GM12878 (cell line): ENCODE measurements around the gene CHST15. TPM values are rescaled to one million over a fixed set of nuclear protein-coding genes. Genes with fewer than 3 reads are reported as not detected.

Experiments used
- ATAC-seq: fragments of 200-7000 bp; cut with Tn5 transposase; 3 replicates; pipeline ENCODE4 v1.9.1; 2020; ENCODE audit warnings: mild to moderate bottlenecking, moderate library complexity
- BruUV-seq: library from RNA; stranded (reverse); fragments of 400-500 nt; replicated peaks from 2 replicates; lab custom pipeline; 2021; lab: Mats Ljungman, UMichigan
- CTCF ChIA-PET: fragments of 300-600 bp; sonication (Branson Sonifier 250); formaldehyde crosslinking; extraction: SDS; loops from one replicate; lab custom pipeline; 2021; ENCODE audit warnings: inconsistent platforms; lab: Yijun Ruan, JAX
- POLR2A ChIA-PET: fragments of 350-600 bp; formaldehyde crosslinking; extraction: SDS; loops from one replicate; lab custom pipeline; 2021; ENCODE audit warnings: inconsistent platforms; lab: Charles Lee
- RAD21 ChIA-PET: fragments of 300-600 bp; sonication (Branson Sonifier 250); formaldehyde crosslinking; loops from one replicate; lab custom pipeline; 2023; ENCODE audit warnings: antibody characterized with exemption; ENCODE audit not compliant: unreplicated experiment; lab: Charles Lee
- SMC1A ChIA-PET: fragments of 300-600 bp; sonication (Branson Sonifier 250); formaldehyde crosslinking; loops from one replicate; lab custom pipeline; 2023; ENCODE audit not compliant: unreplicated experiment, uncharacterized antibody; lab: Charles Lee
- DNase-seq: peaks from one replicate; pipeline ENCODE4 v3.0.0-alpha.2; 2011; ENCODE audit warnings: low read depth, low spot score
- FAIRE-seq: peaks from 3 replicates; lab custom pipeline; 2011; peaks lifted over from hg19 to GRCh38; lab: Jason Lieb, UNC
- H2AFZ ChIP-seq: 2 replicates; pipeline ENCODE4 v1.6.0; 2011; ENCODE audit warnings: low read depth, low read length, control low read depth; ENCODE audit not compliant: control insufficient read depth
- H3K27ac ChIP-seq: 2 replicates; pipeline ENCODE4 v1.5.1; 2011; ENCODE audit warnings: control low read depth; ENCODE audit not compliant: control insufficient read depth, insufficient read depth
- H3K27me3 ChIP-seq, 2 experiments: replicated peaks in 1 of 2; 2 replicates each; pipeline versions ENCODE4 v1.6.0 to v1.6.1; 2011; ENCODE audit warnings: low read length in 1 of 2; ENCODE audit not compliant: control insufficient read depth in 2 of 2, insufficient read depth in 2 of 2
- H3K36me3 ChIP-seq, 2 experiments: 2 replicates each; pipeline ENCODE4 v1.5.1; 2011; ENCODE audit warnings: low read length in 1 of 2; ENCODE audit not compliant: control insufficient read depth in 2 of 2, insufficient read depth in 2 of 2
- H3K4me1 ChIP-seq: 2 replicates; pipeline ENCODE4 v1.6.1; 2011; ENCODE audit warnings: mild to moderate bottlenecking, low read length, moderate library complexity, mixed read lengths; ENCODE audit not compliant: control insufficient read depth, insufficient read depth
- H3K4me2 ChIP-seq: 2 replicates; pipeline ENCODE4 v1.6.0; 2011; ENCODE audit warnings: control low read depth; ENCODE audit not compliant: control insufficient read depth, insufficient read depth
- H3K4me3 ChIP-seq: fragments of 200-600 bp; sonication (generic); 2 replicates; pipeline ENCODE4 v1.5.1; 2016
- H3K79me2 ChIP-seq: 2 replicates; pipeline ENCODE4 v1.6.0; 2011; ENCODE audit warnings: low read length; ENCODE audit not compliant: control insufficient read depth, insufficient read depth
- H3K9ac ChIP-seq: 2 replicates; pipeline ENCODE4 v1.8.0; 2011; ENCODE audit warnings: low read length, control low read depth, mixed read lengths; ENCODE audit not compliant: control insufficient read depth, insufficient read depth
- H3K9me3 ChIP-seq: replicated peaks from 3 replicates; pipeline ENCODE4 v1.5.1; 2011; ENCODE audit warnings: mild to moderate bottlenecking, low read length; ENCODE audit not compliant: control insufficient read depth, insufficient read depth
- H4K20me1 ChIP-seq: 2 replicates; pipeline ENCODE4 v1.6.0; 2011; ENCODE audit not compliant: control insufficient read depth, insufficient read depth
- BCL3 ChIP-seq: IDR thresholded peaks from 2 replicates; pipeline ENCODE4 v1.6.1; 2011; ENCODE audit warnings: borderline replicate concordance, low read depth, mild to moderate bottlenecking, moderate library complexity, low read length; ENCODE audit not compliant: insufficient read depth, poor library complexity, severe bottlenecking
- BHLHE40 ChIP-seq, 2 experiments: fragments of 450-650 bp in 1 of 2; IDR thresholded peaks; 2 replicates each; pipeline ENCODE4 v1.6.1; 2011 to 2017; ENCODE audit warnings: low read depth in 2 of 2, borderline replicate concordance in 1 of 2, improper control_type of control experiment in 1 of 2, low read length in 1 of 2, mild to moderate bottlenecking in 1 of 2
- CHD1 ChIP-seq: IDR thresholded peaks from 2 replicates; pipeline ENCODE4 v1.6.1; 2012; ENCODE audit warnings: low read depth, low read length, improper control_type of control experiment
- E2F8 ChIP-seq: fragments of 450-650 bp; IDR thresholded peaks from 2 replicates; pipeline ENCODE4 v1.6.1; 2018; ENCODE audit warnings: mild to moderate bottlenecking, low read depth, moderate library complexity; ENCODE audit not compliant: partially characterized antibody
- MTA2 ChIP-seq: fragments of 450-650 bp; IDR thresholded peaks from 2 replicates; pipeline ENCODE4 v1.6.1; 2016; ENCODE audit warnings: low read depth, mild to moderate bottlenecking, moderate library complexity
- NKRF ChIP-seq: fragments of 450-650 bp; conservative IDR thresholded peaks from 2 replicates; pipeline ENCODE4 v1.6.1; 2017; ENCODE audit warnings: mild to moderate bottlenecking, moderate library complexity
- POU2F2 ChIP-seq: IDR thresholded peaks from 3 replicates; pipeline ENCODE4 v1.6.1; 2011; ENCODE audit warnings: low read depth, mild to moderate bottlenecking, low read length, borderline replicate concordance
- RBBP5 ChIP-seq: fragments of 200-600 bp; sonication (generic); conservative IDR thresholded peaks from 2 replicates; pipeline ENCODE4 v1.6.1; 2016
- ZBTB40 ChIP-seq: fragments of 450-650 bp; IDR thresholded peaks from 2 replicates; pipeline ENCODE4 v1.6.1; 2016; ENCODE audit warnings: mild to moderate bottlenecking, moderate library complexity, borderline replicate concordance
- WGBS: methylation state at CpG from one replicate; pipeline ENCODE4 v1.1.6; 2016; ENCODE audit warnings: low lambda C conversion rate; ENCODE audit not compliant: insufficient replicate concordance, insufficient coverage; ENCODE audit errors: missing lambda C conversion rate; 5-methylcytosine and 5-hydroxymethylcytosine counted together
- in situ Hi-C: fragments of 300-500 bp; cut with MboI; formaldehyde crosslinking; loops from 9 replicates; pipeline ENCODE4 v1.14.3; 2018; ENCODE audit warnings: mixed read lengths
- intact Hi-C: fragments of 100-400 bp; cut with micrococcal nuclease; formaldehyde crosslinking; loops from one replicate; pipeline ENCODE4 v1.14.2; 2022; ENCODE audit not compliant: unreplicated experiment
- polyA plus RNA-seq, 11 experiments: library from polyadenylated mRNA; depleted of rRNA in 4 of 11; unstranded in 6 of 11; stranded (reverse) in 5 of 11; fragments of >200 nt; fragmentation: Nextera tagmentation in 4 of 11; fragmentation: Illumina TruSeq in 1 of 11; extraction: Ambion mirVana in 4 of 11; extraction: Trizol in 1 of 11; gene quantifications; 1 replicate in 1 of 11; 2 replicates in 10 of 11; pipeline versions ENCODE4 v1.2.1 to v1.2.3, GENCODE V29; 2011 to 2016; ENCODE audit warnings: inconsistent platforms in 2 of 11, missing spikeins in 2 of 11, low read depth in 1 of 11
- total RNA-seq, 4 experiments: library from RNA; depleted of rRNA in 3 of 4; stranded (reverse); fragments of >200 nt in 3 of 4; fragmentation: Illumina TruSeq in 1 of 4; extraction: Trizol in 1 of 4; gene quantifications; 2 replicates each; pipeline versions ENCODE4 v1.2.1 to v1.2.3, GENCODE V29; 2013 to 2021

The CHST15 gene
- total and polyA plus RNA-seq, 10 of the 15 experiments (the other 5 are each of a cell fraction or from before 2014, with no cell fraction given): 0.02 to 0.53 (median 0.05) TPM; not detected in 1

GRCh38 chr10:124028700-124029480 is 64.5 kb downstream of the CHST15 start (continued):
- TF ChIP-seq ZBTB40: no peak
- TF ChIP-seq, all 136 proteins: peak for 0

- no peak overlapping the region for H3K4me3 ChIP-seq
- ChIA-PET SMC1A (interaction anchor here (1.1 to 1.3 kb wide), 2 partner anchors 8 to 361 kb away, joined by 3 read pairs; no protein-coding TSS in a partner anchor), CTCF (interaction anchor here (1.0 kb wide), 1 partner anchor 361 kb away, joined by 3 read pairs; no protein-coding TSS in a partner anchor), POLR2A (no interaction called here), RAD21 (interaction anchor here (1.4 kb wide), 1 partner anchor 357 kb away, joined by 5 read pairs; no protein-coding TSS in a partner anchor)
- no peak overlapping the region for H3K27ac ChIP-seq
- H3K79me2 ChIP-seq: no peaks in the 10 kb centered on the region
- BruUV-seq: no TSS peak
- no peak for DNase-seq
- H3K9ac ChIP-seq: no peak overlapping the region
- intact Hi-C loops: no loop called here
- in situ Hi-C loops: no loop called here
- no peak for ATAC-seq
- no peaks in the 10 kb centered on the region for H3K4me1 ChIP-seq
- peaks cover 0 to 2% of the 10 kb centered on the region in 2 experiments; a peak in 2 of 4 replicates for H3K27me3 ChIP-seq
- H3K4me2 ChIP-seq: no peak overlapping the region
- WGBS: 45% methylated on average over 9 of the region's 9 CpGs
- no peak overlapping the region for H2AFZ ChIP-seq
- no peaks in the 10 kb centered on the region for H4K20me1 ChIP-seq
- H3K9me3 ChIP-seq: no peaks in the 10 kb centered on the region
- H3K36me3 ChIP-seq: no peaks in the 10 kb centered on the region
- no peak for FAIRE-seq
- TF ChIP-seq CHD1 (no peak), BCL3 (no peak), MTA2 (no peak), NKRF (no peak), RBBP5 (no peak), E2F8 (no peak), POU2F2 (no peak), BHLHE40 (IDR thresholded peaks at IDR 0.05; ENCODE audit: borderline replicate concordance in 1 of 2, low read depth in 2 of 2, low read length in 1 of 2) (no peak)
Observed at GRCh38 chr10:124027651-124028050, 65.7 kb downstream of the CHST15 start.
